Muscle of back (tissue), 11 donors: ENCODE data around the gene NDUFS8. TPM values are rescaled to one million over a fixed set of nuclear protein-coding genes. Genes with fewer than 3 reads are reported as not detected.

Experiments
- DNase-seq, 3 donors: peaks; one replicate each; pipeline versions ENCODE4 v3.0.0 to v3.0.0-alpha.2; 2013
- polyA plus RNA-seq, 10 donors: library from polyadenylated mRNA; unstranded; fragments of 120-200 nt; gene quantifications; one replicate each; pipeline ENCODE4 v1.2.1, GENCODE V29; 2013; ENCODE audit not compliant: insufficient read length in 10 of 10

Gene NDUFS8
- polyA plus RNA-seq, 10 donors, result 53.1 to 85.2 (median 62.1) TPM

DNA sequence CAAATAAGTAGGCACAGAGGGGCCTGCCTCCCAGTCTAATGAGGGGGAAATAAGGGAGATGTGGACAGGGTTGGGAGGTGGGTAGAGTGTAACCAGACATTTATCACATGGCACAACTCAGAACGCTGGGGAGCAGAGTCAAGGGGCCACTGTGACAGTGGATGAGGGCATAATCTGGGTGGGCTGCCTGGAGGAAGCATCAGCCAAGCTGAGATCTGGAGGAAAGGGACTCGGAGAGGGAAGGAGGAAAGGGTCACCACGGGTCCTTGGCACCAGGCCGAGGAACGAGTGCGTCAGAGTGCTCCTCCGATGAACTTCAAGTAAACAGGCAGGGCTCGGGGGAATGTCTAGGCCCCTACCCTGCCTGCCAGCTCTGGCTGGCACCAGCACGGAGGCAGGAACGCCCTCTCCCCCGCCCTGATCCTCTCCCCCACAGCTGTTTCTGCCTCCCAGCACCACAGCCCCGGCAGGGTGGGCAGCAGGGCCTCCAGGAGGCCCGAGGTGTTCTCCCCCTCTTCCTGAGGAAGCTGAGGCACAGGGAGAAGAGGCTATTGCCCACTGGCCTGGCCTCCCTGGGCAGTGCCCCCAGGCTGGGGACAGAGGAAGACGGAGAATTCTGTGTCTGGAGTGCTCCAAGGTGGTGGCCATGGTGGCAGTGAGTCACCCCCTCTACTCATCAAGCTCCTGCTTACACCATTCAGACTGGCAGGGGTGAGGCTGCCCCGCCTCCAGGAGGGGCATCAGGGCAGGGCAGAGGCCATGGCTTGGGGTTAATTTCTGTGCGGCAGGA is 16.1 kb upstream of the NDUFS8 start:
- DNase-seq, result peak in 1 of 3 donors; percentile 45

DNA sequence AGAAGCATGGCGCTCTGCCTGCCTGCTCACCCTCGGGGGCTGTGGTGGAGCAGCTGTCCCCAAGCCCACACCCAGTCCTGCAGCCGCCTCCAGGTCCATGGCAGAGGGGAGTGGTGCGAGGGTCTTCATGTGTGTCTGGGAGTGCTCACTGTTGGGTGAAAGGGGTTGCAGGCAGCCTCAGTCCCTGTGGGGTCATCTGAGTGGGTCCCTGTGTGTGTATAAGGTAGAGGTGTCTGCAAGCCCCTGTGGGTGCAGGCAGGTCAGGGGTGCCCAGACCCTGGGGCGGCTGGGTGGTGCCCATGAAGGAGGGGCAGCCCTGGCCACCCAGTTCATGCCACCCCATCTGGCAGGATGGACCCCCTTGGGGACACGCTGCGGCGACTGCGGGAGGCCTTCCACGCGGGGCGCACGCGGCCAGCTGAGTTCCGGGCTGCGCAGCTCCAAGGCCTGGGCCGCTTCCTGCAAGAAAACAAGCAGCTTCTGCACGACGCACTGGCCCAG is 15.5 kb upstream of the NDUFS8 start:
- DNase-seq, result no peak

DNA sequence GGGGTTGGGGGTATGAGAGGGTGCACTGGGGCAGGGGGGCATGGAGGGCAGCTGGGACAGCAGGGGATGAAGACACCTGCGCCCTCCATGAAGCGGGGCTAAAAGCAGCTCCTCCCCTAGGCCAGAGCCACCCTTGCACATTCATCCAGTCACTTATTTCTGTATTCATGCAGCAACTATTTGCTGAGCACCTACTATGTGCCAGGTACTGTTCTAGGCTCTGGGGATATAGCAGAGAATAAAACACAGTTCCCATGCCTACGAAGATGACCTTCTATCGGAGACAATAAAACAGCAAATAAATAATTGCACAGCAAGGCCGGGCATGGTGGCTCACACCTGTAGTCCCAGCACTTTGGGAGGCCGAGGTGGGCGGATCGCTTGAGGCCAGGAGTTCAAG is 15.0 kb upstream of the NDUFS8 start:
- DNase-seq, result no peak

DNA sequence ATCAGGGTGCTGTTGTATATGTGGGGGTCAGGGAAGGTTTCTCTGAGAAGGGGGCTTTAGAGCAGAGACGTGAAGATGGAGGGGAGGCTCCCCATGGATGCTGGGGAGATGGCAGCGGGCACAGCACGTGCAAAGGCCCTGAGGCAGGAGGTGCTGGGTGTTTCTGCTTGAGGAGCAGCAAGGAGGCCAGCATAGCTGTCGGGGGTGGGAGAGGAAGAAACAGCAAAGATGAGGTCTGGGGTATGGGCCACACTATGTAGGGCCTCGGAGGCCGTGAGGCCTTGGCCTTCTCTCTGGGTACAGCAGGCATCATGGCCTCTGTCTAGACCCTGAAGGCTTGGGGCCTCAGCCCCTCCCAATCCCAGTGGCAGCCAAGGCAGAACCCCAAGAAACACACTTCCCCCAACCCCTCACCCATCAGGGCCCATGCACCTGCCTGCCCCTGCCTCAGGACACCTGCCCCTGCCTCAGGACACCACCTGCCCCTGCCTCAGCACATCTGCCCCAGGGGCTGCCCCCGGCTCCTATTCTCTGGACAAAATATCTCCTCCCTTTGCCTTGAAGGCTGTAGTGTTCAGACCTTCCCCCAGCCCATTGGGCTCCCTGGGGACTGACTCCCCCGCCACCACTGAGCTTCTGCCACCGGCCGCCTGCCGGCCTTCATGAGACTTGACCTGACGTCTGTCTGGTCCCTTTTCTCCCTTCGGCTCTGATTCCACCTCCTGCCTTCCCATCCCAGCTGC is 14.1 kb upstream of the NDUFS8 start:
- DNase-seq, result no peak

DNA sequence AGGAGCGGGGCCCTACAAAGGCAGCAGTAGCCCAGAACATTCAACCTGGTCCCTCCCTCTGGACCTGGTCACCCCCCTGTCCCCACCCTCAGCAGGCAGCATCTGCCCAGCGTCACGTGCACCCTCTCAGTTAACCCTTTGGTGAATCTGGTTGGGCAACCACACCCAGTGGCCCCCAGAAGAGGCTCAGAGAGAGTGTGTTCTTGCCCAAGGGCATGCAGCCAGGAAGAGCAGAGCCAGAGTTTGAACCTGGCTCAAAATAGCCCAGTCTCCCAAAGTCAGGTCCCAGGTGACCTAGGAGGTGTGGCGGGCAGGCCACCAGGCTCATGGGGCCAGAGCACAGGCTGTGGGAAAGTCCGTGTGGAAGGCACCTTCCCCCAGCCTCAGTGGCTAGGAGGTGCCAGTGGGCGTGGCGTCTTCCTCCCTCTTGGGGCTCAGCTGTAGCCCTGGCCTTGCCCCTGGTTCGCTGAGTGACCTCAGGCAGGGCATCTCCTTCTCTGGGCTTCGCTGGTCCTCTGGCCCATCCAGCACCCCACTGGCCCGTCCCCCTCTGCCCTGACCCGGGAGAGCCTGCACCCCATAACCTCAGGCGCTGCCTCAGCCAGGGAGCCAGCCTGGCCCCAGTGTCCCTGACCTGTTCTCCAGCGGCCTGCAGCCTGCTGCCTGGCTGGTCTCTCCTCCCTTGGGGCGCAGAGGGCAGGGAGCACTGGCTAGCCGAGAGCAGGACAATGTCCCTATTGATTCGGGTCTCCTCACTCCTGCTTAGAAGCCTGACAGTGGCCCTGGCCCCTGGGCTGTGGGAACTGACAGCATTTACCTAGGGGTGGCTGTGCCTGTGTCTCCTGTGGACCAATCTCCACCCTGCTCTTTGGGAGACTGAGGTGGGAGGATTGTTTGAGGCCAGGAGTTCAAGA is 13.3 kb upstream of the NDUFS8 start:
- DNase-seq, result no peak

DNA sequence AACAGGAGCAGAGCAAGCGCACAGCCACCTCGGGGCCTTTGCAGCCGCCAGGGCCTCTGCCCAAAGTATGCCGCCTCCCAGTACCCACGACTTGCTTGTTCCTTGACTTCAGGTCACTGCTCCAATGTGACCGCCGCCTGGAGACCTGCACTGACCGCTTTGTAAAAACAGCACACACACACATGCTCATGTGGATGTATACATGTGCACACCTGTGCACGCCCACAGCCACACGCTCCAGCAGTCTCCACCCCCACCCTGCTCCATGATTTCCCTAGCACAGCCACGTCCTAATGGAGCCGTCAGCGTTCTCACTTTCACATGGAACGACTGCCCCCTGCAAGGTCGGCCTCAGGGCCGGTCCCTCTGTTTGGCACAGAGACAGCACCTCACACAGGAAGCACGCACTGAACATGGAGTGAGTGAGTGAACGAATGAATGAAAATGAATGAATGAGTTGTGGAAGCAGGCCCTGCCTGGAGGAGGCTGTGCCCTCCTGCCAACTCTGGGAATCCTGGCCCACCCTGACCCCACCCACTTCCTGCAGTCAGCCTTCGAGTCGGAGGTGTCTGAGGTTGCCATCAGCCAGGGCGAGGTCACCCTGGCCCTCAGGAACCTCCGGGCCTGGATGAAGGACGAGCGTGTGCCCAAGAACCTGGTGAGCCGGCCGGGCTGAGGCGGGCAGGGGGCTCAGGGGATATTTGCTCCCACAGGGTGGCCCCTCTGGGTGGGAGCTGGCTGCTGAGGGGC is 12.3 kb upstream of the NDUFS8 start:
- DNase-seq, result no peak

DNA sequence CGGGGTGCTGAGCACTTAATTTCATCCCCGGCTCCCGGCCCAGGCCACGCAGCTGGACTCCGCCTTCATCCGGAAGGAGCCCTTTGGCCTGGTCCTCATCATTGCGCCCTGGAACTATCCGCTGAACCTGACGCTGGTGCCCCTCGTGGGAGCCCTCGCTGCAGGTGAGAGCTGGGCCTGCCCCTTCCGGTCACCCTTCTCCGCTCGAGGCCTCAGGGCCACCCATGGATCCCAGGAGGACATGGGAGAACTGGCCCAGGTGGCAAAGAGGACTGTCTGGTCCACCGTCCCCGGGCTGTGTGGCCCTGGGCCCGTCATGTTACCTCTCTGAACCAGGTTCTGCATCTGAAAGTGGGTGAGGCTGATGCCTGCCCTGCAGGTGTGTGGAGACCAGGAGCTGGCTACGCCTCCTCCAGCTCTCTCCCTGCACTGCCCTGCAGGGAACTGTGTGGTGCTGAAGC is 11.7 kb upstream of the NDUFS8 start:
- no peak for DNase-seq

DNA sequence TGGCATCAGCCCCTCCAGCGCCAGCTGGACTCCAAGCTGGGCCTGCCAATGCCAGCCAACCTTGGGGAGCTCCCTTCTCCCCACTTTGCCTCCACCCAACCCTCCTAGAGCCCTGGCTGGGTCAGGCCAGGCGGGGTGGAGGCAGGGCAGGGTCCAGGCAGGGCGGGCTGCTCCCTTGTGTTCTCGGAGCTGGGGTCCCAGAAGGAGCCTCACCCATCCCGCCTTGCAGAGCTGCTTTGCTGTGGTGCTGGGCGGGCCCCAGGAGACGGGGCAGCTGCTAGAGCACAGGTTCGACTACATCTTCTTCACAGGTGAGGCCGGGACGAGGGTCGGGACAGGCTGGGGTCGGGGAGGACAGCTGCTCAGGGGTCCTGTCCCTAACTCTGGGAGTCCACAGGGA is 11.0 kb upstream of the NDUFS8 start:
- DNase-seq, result no peak

DNA sequence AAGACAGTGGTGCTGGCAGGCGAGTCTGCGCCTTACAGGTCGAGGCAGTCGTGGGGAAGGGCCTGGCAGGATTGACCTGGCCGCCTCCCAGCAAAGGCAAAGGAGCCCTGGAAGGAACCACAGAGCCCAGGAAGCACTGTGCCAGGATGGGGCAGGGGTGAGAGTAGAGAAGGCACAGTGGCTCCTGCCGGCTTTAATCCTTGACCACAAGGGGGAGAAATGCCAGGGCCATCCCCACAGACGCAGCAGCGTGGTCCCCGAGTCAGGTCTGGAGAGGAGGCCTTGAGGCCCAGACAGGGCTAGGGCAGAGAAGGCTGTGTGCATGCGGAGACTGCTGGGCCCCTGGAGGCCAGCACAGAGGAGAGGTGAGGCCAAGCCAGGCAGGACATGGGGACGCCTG is 9.9 kb upstream of the NDUFS8 start:
- DNase-seq, result peak in 1 of 3 donors; percentile 36

DNA sequence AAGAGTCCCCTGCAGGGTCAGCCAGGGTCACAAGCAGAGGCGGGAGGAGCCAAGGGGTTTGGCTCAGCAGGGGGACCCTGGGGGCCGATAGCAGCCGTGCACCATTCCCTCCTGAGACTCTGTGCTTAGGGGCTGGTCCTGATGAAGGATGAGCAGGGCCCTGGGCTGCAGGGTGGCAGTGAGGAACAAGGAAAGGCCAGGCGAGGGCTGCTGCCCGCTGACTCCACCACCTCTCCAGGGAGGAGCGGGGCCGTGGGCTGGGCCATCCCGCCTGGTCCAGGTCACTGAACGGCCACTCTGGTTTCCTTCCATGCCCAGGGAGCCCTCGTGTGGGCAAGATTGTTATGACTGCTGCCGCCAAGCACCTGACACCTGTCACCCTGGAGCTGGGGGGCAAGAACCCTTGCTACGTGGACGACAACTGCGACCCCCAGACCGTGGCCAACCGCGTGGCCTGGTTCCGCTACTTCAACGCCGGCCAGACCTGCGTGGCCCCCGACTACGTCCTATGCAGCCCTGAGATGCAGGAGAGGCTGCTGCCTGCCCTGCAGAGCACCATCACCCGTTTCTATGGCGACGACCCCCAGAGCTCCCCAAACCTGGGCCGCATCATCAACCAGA is 9.2 kb upstream of the NDUFS8 start:
- DNase-seq, result no peak

DNA sequence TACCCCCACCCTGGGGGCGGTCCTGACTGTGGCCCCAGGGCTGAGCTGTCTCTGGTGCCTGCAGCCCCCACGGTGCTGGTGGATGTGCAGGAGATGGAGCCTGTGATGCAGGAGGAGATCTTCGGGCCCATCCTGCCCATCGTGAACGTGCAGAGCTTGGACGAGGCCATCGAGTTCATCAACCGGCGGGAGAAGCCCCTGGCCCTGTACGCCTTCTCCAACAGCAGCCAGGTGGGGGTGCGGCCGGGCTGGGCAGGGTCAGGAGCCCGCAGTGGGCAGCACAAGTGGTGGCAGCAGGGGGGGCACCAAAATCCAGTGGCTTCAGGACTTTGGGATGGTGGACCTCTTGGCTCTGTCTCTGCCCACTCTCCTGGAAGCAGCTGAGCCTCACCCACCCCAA is 8.0 kb upstream of the NDUFS8 start:
- no peak for DNase-seq

DNA sequence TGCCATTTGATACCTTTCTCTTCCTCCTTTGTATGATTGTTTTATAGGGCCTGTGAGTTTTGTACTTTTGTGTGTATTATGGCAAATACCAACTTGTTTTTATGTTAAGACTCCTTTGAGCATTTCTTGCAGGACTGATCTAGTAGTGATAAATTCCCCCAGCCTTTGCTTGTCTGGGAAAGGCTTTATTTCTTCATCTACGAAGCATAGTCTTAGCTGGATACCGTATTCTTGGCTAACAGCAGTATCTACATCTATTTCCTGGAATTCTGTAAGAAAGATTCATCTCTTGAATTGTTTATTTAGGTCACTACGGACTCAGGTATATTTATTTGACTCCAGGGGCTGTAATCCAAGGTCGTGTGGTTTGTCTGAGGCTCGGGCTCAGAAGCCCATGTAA is 6.0 kb upstream of the NDUFS8 start:
- DNase-seq, result no peak

DNA sequence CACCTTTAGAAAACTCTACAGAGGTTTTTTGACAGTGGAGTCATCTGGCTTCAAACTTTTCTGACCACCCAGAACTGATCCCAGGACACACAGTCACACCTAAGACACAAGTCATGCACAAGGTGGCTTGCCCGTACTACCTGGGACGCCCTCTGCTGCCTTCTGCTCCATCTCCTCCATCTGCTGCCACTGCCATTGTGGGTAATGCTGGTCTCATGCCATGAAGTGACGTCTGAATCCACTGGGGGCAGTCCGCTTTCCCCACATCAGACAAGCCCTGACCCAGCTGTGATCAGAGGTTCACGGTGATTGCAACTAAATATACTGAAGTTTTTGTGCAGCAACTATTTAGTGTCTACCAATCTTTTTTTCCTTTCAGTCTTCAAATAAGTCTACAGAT is 5.4 kb upstream of the NDUFS8 start:
- no peak for DNase-seq

DNA sequence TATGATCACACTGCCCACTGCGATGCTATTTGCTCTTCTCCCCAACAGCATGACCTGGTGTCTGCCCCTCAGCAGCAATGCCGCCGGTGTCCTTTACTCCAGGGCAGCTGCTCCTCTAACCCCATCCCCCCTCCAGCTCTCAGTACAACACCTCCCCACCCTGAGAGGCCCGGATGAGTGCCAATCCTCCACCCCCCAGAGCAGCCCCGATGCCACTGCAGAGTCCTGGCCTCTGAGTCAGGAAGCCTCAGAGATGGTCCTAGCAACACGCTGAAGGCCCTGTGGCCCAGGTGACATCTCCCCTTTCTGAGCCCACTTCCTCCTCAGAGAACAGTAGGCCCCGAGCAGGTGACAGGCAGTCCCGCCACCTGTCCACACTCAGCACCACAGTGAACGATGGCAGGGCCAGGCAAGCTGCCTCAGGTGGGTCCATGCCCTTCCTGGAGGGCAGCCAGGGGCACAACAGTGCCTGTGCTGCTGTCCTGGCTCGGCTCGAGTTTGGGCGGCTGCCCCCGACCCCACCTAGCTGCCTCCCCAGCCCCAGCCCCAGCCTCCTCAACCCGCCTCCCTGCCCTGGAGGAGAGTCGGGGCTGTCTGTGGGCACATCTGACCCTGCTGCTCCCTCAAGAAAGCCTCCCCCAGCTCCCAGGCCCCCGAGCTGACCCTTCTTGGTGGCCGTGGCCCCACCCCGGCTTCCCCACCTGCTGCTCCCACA is 3.9 kb upstream of the NDUFS8 start:
- no peak for DNase-seq

DNA sequence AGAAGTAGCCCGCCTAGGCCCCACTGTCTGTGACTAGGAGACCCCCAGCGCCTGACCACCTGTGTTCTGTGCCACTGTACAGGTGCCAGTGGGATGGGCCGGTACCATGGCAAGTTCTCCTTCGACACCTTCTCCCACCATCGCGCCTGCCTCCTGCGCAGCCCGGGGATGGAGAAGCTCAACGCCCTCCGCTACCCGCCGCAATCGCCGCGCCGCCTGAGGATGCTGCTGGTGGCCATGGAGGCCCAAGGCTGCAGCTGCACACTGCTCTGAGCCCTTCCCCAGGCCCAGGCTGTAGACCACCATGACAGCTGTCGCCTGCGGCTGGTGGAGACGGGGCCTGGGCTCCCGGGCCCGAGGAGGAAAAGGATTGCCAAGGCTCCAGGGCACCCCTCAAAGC is 2.8 kb upstream of the NDUFS8 start:
- DNase-seq, result no peak

DNA sequence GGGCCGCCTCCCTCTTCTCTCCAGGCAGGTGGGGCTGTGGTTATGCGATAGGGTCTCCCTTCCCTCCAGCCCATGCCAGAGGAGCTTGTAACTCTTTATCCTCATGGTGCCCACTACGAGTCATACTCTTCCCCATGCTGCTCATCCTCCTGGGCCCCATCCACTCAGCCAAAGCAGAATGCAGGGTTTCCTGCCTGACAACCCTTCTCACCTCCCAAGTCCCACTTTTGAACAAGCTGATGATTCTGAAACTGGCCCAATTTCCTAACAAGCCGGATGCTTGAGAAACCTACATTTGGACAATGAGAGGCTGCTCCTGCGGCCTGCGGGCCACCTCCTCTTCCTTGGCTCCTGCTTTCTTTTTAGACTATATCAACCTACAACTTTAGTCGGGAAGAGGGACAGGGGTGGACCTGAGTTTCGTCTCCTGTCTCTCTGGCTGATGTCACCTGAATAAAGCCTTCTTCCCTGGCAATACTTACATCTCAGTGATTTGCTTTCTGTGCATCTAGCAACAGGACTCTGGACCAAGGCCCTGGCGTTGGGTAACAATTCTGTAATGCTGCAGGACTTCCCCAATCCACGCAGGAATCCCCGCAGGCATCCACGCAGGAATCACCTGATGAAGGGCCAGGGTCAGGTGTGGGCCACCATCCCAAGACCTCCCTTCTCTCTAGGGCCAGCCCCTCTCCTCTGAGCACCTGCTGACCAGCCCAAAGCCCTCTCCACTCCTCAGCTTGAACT is 1.5 kb upstream of the NDUFS8 start:
- no peak for DNase-seq

DNA sequence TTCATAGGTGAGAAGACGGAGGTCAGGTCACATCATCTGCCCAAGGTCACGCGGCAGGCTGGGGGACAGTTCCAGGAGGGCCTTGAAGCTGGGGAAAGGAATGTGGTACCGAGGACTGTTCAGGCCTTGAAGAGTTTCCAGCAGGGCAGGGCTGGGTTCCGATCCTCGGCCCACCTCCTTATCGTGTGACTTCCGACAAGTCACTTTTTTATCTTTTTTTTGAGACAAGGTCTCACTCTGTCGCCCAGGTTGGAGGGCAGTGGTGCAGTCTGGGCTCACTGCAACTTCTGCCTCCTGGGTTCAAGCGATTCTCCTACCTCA is 623 bp downstream of the NDUFS8 start:
- no peak for DNase-seq

DNA sequence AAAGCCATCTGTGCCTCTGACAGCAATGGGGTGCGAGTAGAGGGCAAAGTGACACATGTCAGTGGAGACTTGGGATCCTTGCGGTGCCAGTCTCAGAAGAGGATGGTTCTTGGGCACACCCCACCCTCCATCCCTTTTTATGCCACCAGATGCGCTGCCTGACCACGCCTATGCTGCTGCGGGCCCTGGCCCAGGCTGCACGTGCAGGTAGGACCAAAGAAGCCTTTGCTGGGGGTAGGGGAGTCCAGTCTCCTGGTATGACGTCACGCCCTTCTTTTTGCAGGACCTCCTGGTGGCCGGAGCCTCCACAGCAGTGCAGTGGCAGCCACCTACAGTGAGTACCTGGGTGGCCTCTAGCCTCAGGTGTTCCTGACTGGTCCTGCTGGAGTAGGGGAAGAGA is 1.5 kb downstream of the NDUFS8 start:
- no peak for DNase-seq

DNA sequence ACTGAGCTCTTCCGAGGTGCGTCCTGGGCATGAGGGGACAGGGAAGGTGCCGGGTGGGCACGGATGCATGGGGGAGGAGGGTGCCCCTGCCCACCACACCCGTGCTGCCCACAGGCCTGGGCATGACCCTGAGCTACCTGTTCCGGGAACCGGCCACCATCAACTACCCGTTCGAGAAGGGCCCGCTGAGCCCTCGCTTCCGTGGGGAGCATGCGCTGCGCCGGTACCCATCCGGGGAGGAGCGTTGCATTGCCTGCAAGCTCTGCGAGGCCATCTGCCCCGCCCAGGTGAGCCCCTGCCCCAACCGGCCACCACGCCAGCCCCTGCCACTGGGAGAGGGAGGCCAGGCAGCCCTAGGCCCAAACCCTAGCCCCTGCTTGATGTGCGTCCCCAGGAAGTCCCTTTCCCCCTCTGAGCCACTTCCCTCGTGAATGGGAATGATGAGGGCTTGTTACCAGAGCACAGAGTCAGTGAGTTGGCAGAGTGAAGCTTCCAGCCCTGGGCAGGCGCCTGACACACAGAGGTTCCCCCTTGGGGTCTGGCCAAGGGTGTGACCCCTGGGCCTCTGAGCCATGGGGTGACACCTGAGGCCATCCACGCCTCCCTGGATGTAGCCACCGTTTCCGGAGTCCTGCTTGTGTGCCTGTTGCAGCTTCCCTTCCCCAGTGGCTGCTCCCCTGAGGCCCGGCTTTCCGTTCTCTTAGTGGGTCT is 2.7 kb downstream of the NDUFS8 start:
- DNase-seq, result no peak
